NCI-H748 treated with DMSO at 0.1 percent for 48 hours (cell line): ENCODE results near the gene CADM2.
"Not testable (repeated sequence)": the region's sequence is repeated elsewhere in the genome, so short reads cannot be mapped to it uniquely, and the experiment has no call there.

Experiments
- DNase-seq: peaks from one replicate; lab custom pipeline; 2025; lab: John Stamatoyannopoulos, UW

CADM2 gene

GRCh38 chr3:85935171-85935570 is 976.4 kb downstream of the CADM2 start:
- no peak for DNase-seq

- peak; percentile 86 for DNase-seq
These were observed 980.3 kb downstream of the CADM2 start for GRCh38 chr3:85939074-85939482.

GRCh38 chr3:85950435-85950834 is 991.6 kb downstream of the CADM2 start:
- DNase-seq: no peak

DNA sequence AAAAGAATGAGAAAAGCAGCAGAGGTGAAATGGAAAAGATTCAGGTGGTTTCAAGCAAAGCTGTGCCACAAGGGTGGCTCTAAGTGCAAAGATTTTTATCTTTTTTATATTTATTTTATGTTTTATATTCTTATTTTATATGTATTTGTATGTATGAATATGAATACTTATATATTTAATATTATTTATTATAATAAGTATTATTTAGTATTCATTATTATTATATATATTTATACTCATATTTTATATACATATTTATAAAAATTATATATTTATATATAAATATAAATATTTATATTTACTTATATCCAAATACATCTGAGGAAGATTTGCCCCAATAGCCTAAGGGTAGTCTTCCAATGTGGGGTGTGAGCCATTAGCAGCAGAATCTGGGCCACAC is 1002.0 kb downstream of the CADM2 start:
- no peak for DNase-seq

- DNase-seq: no peak
These were observed 1019.0 kb downstream of the CADM2 start for GRCh38 chr3:85977615-85978338.

GRCh38 chr3:85979034-85979433 is 1020.2 kb downstream of the CADM2 start:
- DNase-seq: no peak

DNA sequence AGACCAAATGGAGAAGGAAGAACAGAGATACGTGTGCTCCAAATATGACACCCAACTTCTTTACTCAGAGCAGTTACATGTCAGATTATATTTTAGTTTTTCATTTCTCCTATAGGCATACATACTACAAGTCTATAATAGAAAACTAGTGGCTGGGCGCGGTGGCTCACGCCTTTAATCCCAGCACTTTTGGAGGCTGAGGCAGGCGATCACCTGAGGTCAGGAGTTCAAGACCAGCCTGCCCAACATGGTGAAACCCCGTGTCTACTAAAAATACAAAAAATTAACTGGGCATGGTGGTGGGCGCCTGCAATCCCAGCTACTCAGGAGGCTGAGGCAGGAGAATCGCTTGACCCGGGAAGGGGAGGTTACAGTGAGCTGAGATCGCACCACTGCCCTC is 1030.8 kb downstream of the CADM2 start:
- DNase-seq: not testable (repeated sequence)

DNA sequence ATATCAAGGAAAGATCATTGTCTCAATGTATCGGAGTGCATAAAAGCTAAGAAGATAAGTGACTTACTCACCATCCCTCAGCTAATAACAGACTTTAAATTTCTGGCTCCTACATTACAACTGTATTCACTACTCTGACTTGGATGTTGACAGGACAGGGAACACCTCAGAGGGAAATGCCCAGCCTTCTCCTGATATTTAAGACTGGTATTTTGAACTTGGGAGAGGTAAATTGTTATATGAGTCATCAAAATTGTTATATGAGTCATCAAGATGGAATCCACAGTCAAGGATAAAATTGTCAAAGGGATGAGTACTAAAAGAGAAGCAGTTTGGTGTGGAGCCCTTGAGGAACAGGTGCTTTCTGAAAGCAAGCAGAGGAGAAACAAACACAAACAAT is 1070.8 kb downstream of the CADM2 start:
- no peak for DNase-seq

DNA sequence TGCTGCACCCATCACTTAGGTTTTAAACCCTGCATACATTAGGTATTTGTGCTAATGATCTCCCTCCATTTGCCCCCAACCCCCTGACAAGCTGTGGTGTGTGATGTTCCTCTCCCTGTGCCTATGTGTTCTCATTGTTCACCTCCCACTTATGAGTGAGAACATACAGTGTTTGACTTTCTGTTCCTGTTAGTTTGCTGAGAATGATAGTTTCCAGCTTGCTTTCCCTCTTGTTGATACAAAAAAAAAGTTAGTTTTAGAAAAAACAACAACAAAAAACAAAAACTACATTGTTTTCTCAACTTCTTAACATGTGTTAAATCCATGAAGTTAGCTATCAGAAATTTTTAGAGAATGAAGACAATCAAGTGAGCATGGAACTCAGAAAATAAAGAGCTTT is 1079.1 kb downstream of the CADM2 start:
- no peak for DNase-seq

DNA sequence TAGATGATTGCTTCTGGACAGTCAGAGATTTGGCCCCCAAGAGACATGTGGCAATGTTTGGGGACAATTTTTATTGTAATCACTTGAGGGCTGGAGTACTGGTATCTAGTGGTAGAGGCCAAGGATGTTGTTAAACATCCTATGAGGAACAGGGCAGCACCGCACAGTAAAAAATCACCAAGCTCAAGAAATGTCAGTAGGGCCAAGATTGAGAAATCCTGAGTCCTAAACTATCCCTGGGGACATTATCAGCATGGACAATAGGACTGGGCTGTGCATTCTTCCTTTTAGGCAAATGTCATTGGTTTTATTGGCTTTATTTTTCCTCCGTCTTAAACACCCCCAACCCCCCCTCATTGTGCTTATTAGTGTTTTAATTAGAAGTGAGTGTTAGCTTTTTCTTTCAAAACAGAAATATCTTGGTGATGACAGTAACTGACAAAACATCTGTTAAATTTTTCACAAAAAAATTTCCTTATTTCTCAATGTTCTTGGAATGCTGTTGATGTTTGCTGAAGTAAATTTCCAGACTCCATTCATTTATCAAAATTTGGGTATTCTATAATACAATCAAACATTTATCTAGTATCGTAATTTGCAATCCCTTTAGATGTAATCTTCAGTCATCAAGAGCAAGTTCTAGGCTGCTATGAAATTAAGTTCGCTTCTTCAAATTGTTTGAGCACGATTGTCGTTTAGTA is 1087.8 kb downstream of the CADM2 start:
- DNase-seq: no peak

GRCh38 chr3:86047161-86047560 is 1088.4 kb downstream of the CADM2 start:
- DNase-seq: no peak

DNA sequence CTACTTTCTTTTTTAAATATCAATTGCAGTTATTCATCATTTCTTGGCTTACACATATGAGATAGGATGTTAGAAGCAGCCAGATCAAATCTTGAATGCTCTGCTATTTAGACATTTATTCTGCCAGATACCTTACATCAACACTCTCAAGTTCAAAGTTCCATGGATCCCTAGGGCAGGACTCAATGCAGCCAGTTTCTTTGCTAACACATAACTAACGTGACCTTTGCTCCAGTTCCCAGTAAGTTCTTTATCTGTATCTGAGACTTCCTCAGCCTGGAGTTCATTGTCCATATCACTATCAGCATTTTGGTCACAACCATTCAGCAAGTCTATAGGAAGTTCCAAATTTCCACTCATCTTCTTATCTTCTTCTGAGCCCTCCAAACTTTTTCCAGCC is 1092.3 kb downstream of the CADM2 start:
- DNase-seq: no peak

DNA sequence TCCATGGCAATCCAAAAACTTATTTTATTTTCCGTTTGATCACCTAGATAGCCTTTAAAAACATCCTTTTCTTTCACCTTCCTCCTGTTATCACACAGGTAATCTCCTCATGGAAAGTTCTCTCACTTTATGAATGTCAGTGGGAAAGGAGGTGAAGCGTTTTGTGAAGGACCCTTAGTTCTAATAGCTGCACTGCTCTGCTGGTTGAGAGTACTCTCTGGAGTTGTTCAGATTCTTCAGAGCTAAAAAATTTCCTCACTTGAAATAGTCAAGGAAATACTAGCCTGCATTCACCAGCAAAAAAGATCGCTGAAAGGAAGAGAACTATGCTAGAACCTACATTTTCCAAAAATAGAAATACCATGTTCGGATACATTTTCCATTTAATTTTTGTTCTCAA is 1097.2 kb downstream of the CADM2 start:
- DNase-seq: no peak

DNA sequence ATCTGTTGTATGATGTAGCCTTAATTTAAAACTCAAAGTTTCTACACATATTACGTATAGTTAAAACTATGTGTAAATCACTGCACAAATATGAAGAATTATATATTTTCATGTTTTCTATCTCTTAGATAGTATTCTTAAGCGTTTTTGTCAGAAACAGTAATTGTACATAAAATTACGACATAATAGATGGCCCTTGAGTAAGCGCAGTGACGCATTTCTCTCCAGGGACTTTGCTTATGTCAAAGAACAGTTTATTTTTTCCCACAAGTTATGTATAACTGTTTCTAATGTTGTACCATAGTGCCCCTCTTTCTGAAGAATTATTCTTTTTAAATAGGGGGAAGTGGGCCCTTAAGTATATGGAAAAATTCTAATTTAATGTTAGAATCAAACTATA is 1098.2 kb downstream of the CADM2 start:
- no peak for DNase-seq

DNA sequence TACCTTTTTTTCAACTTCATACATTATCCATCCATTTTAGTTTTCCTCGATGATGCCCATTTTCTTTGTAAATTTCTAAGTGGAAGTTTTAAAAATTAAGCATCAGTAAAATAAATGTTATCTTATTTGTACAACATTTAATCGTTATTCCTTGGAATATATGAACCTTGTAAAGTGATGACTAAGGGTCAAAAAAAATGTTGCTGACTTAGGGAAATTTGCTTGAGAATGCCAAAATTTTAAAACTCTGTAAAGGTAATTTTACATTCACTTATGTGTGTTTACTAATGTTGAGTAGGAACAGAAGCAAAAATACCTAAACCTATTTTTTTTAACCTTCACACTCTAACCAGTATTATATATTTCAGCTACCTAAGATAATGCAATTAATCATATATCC is 1115.0 kb downstream of the CADM2 start:
- DNase-seq: no peak

- DNase-seq: no peak
These were observed 1128.5 kb downstream of the CADM2 start for GRCh38 chr3:86087160-86087871.

DNA sequence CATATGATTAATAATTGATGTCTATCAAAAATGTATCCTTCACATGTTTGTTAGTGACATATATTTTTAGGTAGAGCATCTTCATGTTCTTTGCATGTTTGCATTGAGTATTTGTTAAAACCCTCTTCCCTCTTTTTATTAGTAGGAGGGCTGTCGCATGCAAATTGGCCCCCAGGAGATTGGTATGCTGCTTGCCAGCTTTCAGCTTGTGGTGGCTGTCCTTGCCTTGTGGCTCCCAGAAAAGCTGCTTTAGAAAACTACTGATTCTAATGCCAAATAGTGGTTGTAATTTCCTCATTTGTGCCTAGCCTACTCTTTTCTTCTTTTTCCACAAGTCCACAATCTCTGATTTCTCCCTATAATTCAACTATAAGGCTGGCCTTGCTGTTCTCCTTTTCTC is 1145.4 kb downstream of the CADM2 start:
- DNase-seq: no peak

- no peak for DNase-seq
These were observed 1150.6 kb downstream of the CADM2 start for GRCh38 chr3:86109434-86109833.
